ENCODE data around the gene ZFP69.

The ZFP69 gene

DNA sequence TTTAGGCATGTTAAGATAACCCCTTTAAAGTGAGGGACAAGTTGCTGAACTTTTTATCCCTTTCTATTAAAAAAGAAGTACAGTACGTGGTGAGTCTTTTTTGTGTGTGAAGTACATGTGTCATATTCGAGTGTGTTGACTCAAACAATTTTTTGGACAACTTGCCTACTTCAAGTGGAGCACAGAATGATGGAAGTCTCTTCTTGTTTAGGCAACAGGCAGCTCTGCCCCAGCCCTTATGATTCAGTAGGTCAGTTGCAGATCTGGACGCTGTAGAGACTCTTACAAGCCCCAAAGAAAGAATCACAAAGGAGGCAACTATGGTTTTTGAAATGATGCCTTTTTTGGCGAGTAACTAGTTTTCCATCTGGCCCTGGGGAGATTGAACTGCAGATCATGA lies 41.2 kb upstream of the ZFP69 start:
- peaks cover 14% of the 10 kb centered on the region for H3K36me3 ChIP-seq (replicated peaks; ENCODE audit: low read depth, low read length)
- no peak overlapping the region for H2AFZ ChIP-seq (ENCODE audit: low read depth, low read length)
- no peaks in the 10 kb centered on the region for H3K27me3 ChIP-seq (ENCODE audit: low read depth, low read length)
- H3K79me2 ChIP-seq (ENCODE audit: low read length): no peaks in the 10 kb centered on the region
- TF ChIP-seq EZH2phosphoT487 (IDR thresholded peaks at IDR 0.05; ENCODE audit: low read depth): no peak
- TF ChIP-seq, protein P1, sequence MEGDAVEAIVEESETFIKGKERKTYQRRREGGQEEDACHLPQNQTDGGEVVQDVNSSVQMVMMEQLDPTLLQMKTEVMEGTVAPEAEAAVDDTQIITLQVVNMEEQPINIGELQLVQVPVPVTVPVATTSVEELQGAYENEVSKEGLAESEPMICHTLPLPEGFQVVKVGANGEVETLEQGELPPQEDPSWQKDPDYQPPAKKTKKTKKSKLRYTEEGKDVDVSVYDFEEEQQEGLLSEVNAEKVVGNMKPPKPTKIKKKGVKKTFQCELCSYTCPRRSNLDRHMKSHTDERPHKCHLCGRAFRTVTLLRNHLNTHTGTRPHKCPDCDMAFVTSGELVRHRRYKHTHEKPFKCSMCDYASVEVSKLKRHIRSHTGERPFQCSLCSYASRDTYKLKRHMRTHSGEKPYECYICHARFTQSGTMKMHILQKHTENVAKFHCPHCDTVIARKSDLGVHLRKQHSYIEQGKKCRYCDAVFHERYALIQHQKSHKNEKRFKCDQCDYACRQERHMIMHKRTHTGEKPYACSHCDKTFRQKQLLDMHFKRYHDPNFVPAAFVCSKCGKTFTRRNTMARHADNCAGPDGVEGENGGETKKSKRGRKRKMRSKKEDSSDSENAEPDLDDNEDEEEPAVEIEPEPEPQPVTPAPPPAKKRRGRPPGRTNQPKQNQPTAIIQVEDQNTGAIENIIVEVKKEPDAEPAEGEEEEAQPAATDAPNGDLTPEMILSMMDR (IDR thresholded peaks at IDR 0.05; ENCODE audit: low read depth, low read length): no peak
- H4K20me1 ChIP-seq (ENCODE audit: insufficient read depth, low read length): no peaks in the 10 kb centered on the region
- no peak overlapping the region for H3K27ac ChIP-seq (ENCODE audit: low read length)
- no peaks in the 10 kb centered on the region for H3K4me1 ChIP-seq (ENCODE audit: low read length)
- no peak overlapping the region for H3K4me2 ChIP-seq (ENCODE audit: low read length)
- no peak overlapping the region for H3K9ac ChIP-seq (ENCODE audit: low read length)
- H3K9me3 ChIP-seq (ENCODE audit: insufficient read depth, low read length): no peaks in the 10 kb centered on the region
- no peak overlapping the region for H3K4me3 ChIP-seq (ENCODE audit: low read length)

DNA sequence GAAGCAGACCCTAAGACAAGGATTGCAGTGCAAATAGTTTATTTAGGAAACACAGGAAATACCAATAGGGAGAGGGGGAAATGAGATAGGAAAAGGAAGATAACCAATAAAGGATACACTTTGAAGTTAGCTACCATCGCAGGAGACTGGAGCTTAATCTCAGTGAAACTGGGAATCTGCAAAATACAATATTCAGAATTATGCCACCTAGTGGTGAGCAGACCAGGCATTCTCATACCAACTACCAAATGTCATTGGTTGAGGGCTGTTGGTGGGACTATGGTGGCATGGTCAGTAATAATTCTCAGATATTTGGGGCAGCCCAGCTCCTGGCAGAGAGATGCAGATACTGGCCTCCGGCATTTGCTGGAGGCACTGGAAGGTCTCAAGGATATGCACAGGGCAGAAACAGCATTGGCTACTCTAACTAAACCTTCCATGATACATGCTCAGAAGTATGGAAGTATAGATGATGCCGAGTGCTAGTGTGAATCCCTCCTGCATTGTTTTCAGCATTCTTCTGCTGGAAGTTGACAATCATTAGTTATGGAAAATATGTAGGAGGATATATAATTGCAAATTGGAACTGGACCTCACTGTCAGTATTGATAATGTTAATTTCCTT lies 38.6 kb upstream of the ZFP69 start:
- Histone ChIP-seq H4K20me1 (ENCODE audit: insufficient read depth, low read length) (no peaks in the 10 kb centered on the region), H3K79me2 (ENCODE audit: low read length) (no peaks in the 10 kb centered on the region), H3K4me2 (ENCODE audit: low read length) (no peak overlapping the region), H3K9ac (ENCODE audit: low read length) (no peak overlapping the region), H3K27me3 (ENCODE audit: low read depth, low read length) (no peaks in the 10 kb centered on the region), H3K27ac (ENCODE audit: low read length) (no peak overlapping the region), H3K4me3 (ENCODE audit: low read length) (no peak overlapping the region), H3K36me3 (replicated peaks; ENCODE audit: low read depth, low read length) (peaks cover 16% of the 10 kb centered on the region), H2AFZ (ENCODE audit: low read depth, low read length) (no peak overlapping the region), H3K4me1 (ENCODE audit: low read length) (no peaks in the 10 kb centered on the region), H3K9me3 (ENCODE audit: insufficient read depth, low read length) (no peaks in the 10 kb centered on the region)
- TF ChIP-seq, protein P1 (IDR thresholded peaks at IDR 0.05; ENCODE audit: low read depth, low read length): peak; percentile 50
- no peak for TF ChIP-seq EZH2phosphoT487 (IDR thresholded peaks at IDR 0.05; ENCODE audit: low read depth)

DNA sequence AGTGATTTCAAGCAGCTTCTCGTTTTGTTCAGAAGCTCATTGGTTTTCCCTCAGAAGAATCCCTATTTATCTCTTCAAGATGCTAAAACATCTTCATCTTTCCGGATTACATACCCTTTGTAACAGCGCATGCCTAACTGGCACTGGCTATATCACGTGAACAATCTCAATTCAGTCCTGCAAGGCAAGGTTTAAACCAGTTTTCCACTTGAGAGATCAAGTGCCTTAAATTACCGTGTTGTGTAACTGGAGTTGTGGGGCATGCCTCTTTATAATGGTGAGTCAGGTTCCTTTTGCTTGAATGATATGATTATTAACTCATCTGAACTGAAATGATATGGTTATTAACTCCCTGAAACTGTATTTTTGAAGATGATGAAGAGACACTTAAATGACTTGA lies 37.8 kb upstream of the ZFP69 start:
- H3K4me2 ChIP-seq (ENCODE audit: low read length): no peak overlapping the region
- no peaks in the 10 kb centered on the region for H3K9me3 ChIP-seq (ENCODE audit: insufficient read depth, low read length)
- no peak overlapping the region for H2AFZ ChIP-seq (ENCODE audit: low read depth, low read length)
- no peaks in the 10 kb centered on the region for H3K79me2 ChIP-seq (ENCODE audit: low read length)
- no peaks in the 10 kb centered on the region for H4K20me1 ChIP-seq (ENCODE audit: insufficient read depth, low read length)
- no peaks in the 10 kb centered on the region for H3K27me3 ChIP-seq (ENCODE audit: low read depth, low read length)
- H3K4me3 ChIP-seq (ENCODE audit: low read length): no peak overlapping the region
- peaks cover 23% of the 10 kb centered on the region for H3K36me3 ChIP-seq (replicated peaks; ENCODE audit: low read depth, low read length)
- H3K9ac ChIP-seq (ENCODE audit: low read length): no peak overlapping the region
- no peak for TF ChIP-seq EZH2phosphoT487 (IDR thresholded peaks at IDR 0.05; ENCODE audit: low read depth)
- TF ChIP-seq, protein P1 (IDR thresholded peaks at IDR 0.05; ENCODE audit: low read depth, low read length): no peak
- H3K27ac ChIP-seq (ENCODE audit: low read length): no peak overlapping the region
- H3K4me1 ChIP-seq (ENCODE audit: low read length): no peaks in the 10 kb centered on the region

DNA sequence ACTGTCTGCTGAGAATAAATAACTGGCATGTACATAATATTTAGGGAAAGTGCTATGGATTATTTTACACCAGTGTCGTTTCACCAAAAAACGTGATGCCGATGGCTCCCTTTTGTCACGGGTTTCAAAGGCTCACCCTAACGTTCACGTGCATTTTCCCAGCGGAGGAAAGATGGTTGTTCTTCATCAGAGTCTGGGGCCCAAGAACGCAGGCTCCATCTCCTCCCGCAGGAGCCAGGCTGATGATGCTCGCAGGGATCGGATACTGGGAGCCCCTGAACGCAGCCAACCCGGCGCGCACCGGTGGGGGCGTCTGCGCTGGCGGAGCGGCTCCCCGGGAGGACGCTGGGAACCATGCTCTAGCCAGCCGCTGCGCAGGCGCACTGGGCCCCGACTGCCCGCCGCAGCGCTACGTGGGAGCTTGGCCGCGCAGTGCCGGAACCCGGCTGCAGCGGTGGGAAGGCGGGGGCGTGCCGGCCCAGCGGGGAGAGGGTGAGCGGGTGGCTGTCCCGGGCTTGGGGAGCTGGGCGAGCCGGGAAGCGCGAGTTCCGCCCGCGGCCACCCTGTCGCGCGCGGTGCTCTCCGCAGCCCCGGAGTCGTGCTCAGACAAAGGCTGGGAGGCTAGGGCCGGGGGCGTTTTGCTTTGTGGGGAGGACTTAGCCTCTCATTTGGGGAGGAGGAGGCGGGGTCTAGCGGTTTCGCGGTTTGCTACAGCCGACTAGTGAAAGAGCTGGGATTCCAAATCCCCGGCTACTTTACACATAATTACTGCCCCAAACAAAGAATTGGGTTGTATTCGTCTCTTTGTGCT lies 27.2 kb upstream of the ZFP69 start, which contains the start of gene ZFP69B:
TSS of gene ZFP69B (plus strand) at position 793 of the 811 bp plus-strand sequence. CDS start 486 bp downstream, outside the sequence.
- no peak within 1 kb of the TSS for H3K27ac ChIP-seq (ENCODE audit: low read length)
- TF ChIP-seq, protein P1 (IDR thresholded peaks at IDR 0.05; ENCODE audit: low read depth, low read length): no peak
- no peak for TF ChIP-seq EZH2phosphoT487 (IDR thresholded peaks at IDR 0.05; ENCODE audit: low read depth)

More for the DNA sequence above, 27.2 kb upstream of the ZFP69 start, which contains the start of gene ZFP69B:
- no peaks in the 10 kb centered on the region for H4K20me1 ChIP-seq (ENCODE audit: insufficient read depth, low read length)
- no peak within 1 kb of the TSS for H3K9ac ChIP-seq (ENCODE audit: low read length)
- H3K4me1 ChIP-seq (ENCODE audit: low read length): no peaks in the 10 kb centered on the region
- no peaks in the 10 kb centered on the region for H3K79me2 ChIP-seq (ENCODE audit: low read length)
- no peaks in the 10 kb centered on the region for H3K27me3 ChIP-seq (ENCODE audit: low read depth, low read length)
- peaks cover 8% of the 10 kb centered on the region; the same call in 1 of the 2 replicates for H3K9me3 ChIP-seq (ENCODE audit: insufficient read depth, low read length)
- H3K4me3 ChIP-seq (ENCODE audit: low read length): peak within 1 kb of the TSS; percentile 69
- peak within 1 kb of the TSS; percentile 37 for H3K4me2 ChIP-seq (ENCODE audit: low read length)
- no peak within 1 kb of the TSS for H2AFZ ChIP-seq (ENCODE audit: low read depth, low read length)
- peaks cover 28% of the 10 kb centered on the region for H3K36me3 ChIP-seq (replicated peaks; ENCODE audit: low read depth, low read length)
